SK-N-MC (cell line): ENCODE measurements around the gene ABL2.

Experiments
- EZH2 ChIP-seq: fragments of 200-600 bp; sonication (generic); IDR thresholded peaks from one replicate; pipeline ENCODE4 v1.6.1; 2017; ENCODE audit warnings: antibody characterized with exemption
- POLR2AphosphoS5 ChIP-seq: IDR thresholded peaks from 2 replicates; pipeline ENCODE4 v1.6.1; 2012; ENCODE audit warnings: mild to moderate bottlenecking, low read depth, low read length, borderline replicate concordance

GRCh38 chr1:179103999-179104398 lies 125.5 kb downstream of the ABL2 start:
- TF ChIP-seq POLR2AphosphoS5 (no peak), EZH2 (no peak)
